Ishikawa (cell line): Measurements from ENCODE around the gene KDM8.

Source experiments
- CEBPB ChIP-seq: IDR thresholded peaks from 2 replicates; pipeline ENCODE4 v1.6.1; 2012
- CREB1 ChIP-seq: IDR thresholded peaks from 2 replicates; pipeline ENCODE4 v1.6.1; 2012; ENCODE audit warnings: low read depth
- EGR1 ChIP-seq: IDR thresholded peaks from 2 replicates; pipeline ENCODE4 v1.6.1; 2012
- EP300 ChIP-seq: IDR thresholded peaks from 2 replicates; pipeline ENCODE4 v1.6.1; 2012; ENCODE audit warnings: borderline replicate concordance
- FOXM1 ChIP-seq: IDR thresholded peaks from 2 replicates; pipeline ENCODE4 v1.6.1; 2012; ENCODE audit warnings: low read depth, borderline replicate concordance
- NFIC ChIP-seq: IDR thresholded peaks from 2 replicates; pipeline ENCODE4 v1.6.1; 2012
- RAD21 ChIP-seq: IDR thresholded peaks from 2 replicates; pipeline ENCODE4 v1.6.1; 2012; ENCODE audit warnings: low read depth
- TAF1 ChIP-seq: IDR thresholded peaks from 2 replicates; pipeline ENCODE4 v1.6.1; 2012; ENCODE audit warnings: low read depth, mild to moderate bottlenecking
- TCF12 ChIP-seq: IDR thresholded peaks from 2 replicates; pipeline ENCODE4 v1.6.1; 2012; ENCODE audit warnings: low read depth
- TEAD4 ChIP-seq: IDR thresholded peaks from 2 replicates; pipeline ENCODE4 v1.6.1; 2012
- YY1 ChIP-seq: IDR thresholded peaks from 2 replicates; pipeline ENCODE4 v1.6.1; 2012; ENCODE audit warnings: low read depth
- ZBTB7A ChIP-seq: IDR thresholded peaks from 2 replicates; pipeline ENCODE4 v1.6.1; 2012; ENCODE audit warnings: low read depth
- TF ChIP-seq, protein P1 (sequence below): IDR thresholded peaks from 2 replicates; pipeline ENCODE4 v1.6.1; 2012
- TF ChIP-seq, protein P2 (sequence below): IDR thresholded peaks from 2 replicates; pipeline ENCODE4 v1.6.1; 2012; ENCODE audit warnings: low read depth, mild to moderate bottlenecking
- TF ChIP-seq, protein P3 (sequence below): IDR thresholded peaks from 2 replicates; pipeline ENCODE4 v1.6.1; 2012

The KDM8 gene

DNA sequence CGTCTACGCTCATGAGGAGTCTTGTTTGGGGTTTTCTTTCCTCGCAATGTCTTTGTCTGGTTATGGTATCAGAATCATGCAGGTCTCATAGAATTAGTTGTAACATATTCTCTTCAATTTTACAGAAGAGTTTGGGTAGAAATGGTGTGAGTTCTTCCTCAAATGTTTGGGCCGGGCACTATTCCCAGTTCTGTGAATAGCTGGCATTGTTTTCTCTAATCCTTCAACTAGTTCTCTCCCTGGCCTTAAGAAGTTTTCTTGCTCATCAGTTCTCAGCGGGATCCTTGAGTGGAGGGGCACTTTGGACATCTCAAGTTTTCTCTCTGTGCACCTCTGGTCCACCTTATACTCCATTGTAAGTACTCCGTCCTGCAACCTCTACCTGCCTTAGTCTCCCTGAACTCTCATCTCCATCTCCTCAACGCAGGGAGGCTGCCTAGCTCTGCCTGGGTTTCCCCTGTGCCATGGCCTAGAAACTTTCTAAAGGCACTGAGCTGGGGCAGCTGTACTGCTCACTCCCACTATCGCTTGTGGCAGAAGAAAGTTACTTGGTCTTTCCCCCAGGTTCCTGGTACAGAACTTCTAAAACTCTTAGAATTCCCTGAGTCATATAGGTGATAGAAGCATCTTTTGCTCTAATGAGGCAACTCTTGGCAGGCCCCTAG is 48.3 kb downstream of the KDM8 start:
- TF ChIP-seq NFIC (no peak), EGR1 (no peak), TAF1 (no peak), CREB1 (no peak), FOXM1 (no peak), EP300 (no peak), YY1 (no peak), TEAD4 (no peak), TCF12 (no peak), CEBPB (no peak), ZBTB7A (no peak), RAD21 (no peak)
- TF ChIP-seq, protein P1, sequence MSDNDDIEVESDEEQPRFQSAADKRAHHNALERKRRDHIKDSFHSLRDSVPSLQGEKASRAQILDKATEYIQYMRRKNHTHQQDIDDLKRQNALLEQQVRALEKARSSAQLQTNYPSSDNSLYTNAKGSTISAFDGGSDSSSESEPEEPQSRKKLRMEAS, result no peak
- TF ChIP-seq, protein P2, sequence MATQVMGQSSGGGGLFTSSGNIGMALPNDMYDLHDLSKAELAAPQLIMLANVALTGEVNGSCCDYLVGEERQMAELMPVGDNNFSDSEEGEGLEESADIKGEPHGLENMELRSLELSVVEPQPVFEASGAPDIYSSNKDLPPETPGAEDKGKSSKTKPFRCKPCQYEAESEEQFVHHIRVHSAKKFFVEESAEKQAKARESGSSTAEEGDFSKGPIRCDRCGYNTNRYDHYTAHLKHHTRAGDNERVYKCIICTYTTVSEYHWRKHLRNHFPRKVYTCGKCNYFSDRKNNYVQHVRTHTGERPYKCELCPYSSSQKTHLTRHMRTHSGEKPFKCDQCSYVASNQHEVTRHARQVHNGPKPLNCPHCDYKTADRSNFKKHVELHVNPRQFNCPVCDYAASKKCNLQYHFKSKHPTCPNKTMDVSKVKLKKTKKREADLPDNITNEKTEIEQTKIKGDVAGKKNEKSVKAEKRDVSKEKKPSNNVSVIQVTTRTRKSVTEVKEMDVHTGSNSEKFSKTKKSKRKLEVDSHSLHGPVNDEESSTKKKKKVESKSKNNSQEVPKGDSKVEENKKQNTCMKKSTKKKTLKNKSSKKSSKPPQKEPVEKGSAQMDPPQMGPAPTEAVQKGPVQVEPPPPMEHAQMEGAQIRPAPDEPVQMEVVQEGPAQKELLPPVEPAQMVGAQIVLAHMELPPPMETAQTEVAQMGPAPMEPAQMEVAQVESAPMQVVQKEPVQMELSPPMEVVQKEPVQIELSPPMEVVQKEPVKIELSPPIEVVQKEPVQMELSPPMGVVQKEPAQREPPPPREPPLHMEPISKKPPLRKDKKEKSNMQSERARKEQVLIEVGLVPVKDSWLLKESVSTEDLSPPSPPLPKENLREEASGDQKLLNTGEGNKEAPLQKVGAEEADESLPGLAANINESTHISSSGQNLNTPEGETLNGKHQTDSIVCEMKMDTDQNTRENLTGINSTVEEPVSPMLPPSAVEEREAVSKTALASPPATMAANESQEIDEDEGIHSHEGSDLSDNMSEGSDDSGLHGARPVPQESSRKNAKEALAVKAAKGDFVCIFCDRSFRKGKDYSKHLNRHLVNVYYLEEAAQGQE, result no peak
- TF ChIP-seq, protein P3, sequence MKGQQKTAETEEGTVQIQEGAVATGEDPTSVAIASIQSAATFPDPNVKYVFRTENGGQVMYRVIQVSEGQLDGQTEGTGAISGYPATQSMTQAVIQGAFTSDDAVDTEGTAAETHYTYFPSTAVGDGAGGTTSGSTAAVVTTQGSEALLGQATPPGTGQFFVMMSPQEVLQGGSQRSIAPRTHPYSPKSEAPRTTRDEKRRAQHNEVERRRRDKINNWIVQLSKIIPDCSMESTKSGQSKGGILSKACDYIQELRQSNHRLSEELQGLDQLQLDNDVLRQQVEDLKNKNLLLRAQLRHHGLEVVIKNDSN, result no peak

DNA sequence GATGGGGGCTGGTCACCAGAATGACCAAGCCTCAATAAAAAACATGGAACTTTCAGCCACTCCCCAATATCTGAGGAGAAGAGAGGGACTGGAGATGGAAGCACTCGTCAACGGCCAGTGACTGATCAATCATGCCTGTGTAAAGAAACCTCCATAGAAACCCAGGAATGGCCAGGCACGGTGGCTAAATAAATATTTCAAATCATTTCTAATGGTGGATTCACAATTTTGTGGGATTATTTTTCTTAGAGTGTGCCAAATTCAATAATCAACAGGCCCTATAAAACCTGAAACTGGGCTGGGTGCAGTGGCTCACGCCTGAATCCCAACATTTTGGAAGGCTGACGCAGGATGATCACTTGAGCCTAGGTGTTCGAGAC is 48.9 kb downstream of the KDM8 start:
- no peak for TF ChIP-seq EP300
- TF ChIP-seq, protein P1, result no peak
- no peak for TF ChIP-seq ZBTB7A
- no peak for TF ChIP-seq CREB1
- no peak for TF ChIP-seq NFIC
- TF ChIP-seq TCF12, result no peak

DNA sequence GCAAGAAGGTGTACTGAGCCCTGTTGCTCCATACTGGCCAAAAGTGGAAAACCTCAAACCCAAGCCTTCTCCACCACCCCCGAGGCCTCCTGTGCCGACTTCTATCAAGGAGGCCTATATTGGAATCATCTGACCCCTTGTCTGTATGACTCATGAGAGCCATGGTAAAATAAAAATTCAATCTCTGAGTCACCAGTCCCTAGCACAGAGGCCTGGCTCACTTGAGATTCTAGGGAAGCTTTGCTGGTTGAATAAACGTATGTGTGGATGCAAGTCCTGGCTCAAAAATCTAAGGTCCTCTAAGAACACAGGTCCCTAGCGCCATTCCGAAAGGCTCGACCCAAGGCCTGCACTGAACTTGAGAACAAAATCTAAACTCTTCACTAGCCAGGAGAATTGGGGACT is 50.2 kb downstream of the KDM8 start:
- TF ChIP-seq, protein P3, result no peak
- TF ChIP-seq YY1 (no peak), ZBTB7A (no peak), CEBPB (no peak), RAD21 (no peak), TAF1 (no peak), FOXM1 (no peak), TCF12 (no peak), TEAD4 (no peak), NFIC (no peak), EP300 (no peak), CREB1 (no peak), EGR1 (no peak)
- TF ChIP-seq, protein P1, result no peak
- TF ChIP-seq, protein P2, result no peak

DNA sequence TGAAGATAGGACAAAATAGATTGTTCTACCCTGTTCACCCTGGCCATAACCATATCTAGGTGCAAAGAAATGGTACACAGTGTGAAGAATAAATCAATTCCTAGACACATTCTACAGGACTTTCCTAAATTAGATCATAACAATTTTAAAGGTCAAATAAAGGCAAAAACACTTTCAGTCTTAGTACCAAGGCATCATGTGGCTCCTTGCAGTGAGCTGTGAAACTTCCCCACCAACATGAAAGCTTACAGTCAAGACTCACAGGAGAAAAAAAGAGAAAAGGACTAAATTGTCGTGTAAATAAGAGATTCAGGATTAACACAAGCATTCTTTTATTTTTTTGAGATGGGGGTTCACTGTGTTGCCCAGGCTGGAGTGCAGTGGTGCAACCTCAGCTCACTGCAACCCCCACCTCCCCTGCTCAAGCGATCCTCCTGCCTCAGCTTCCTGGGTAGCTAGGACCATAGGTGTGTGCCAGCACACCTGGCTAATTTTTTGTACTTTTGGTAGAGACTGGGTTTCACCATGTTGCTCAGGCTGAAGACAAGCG is 51.0 kb downstream of the KDM8 start:
- TF ChIP-seq TAF1 (no peak), CEBPB (no peak), EGR1 (no peak), YY1 (no peak), CREB1 (no peak), NFIC (no peak), EP300 (no peak), TEAD4 (no peak), FOXM1 (no peak), ZBTB7A (no peak)
- TF ChIP-seq, protein P1, result no peak

DNA sequence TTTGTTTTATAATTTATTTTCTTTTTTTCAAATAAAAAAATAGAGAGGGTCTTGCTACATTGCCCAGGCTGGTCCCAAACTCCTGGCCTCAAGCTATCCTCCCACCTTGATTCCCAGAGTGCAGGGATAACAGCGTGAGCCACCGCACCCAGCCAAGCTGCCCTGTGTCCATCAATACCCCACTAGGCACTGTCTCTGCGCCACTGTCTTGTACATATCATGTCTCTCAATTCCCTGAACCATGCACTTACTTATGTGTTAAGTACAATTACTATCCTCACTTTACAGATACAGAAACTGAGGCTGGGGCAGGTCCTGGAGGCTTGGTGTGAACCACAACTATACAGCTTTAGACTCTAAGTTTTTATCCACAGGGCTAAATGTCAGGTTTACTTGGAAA is 53.5 kb downstream of the KDM8 start:
- TF ChIP-seq NFIC, result no peak
- TF ChIP-seq, protein P1, result no peak
- no peak for TF ChIP-seq TAF1
- TF ChIP-seq EP300, result no peak
